Measurements from ENCODE around the gene ONECUT3.

Gene ONECUT3

DNA sequence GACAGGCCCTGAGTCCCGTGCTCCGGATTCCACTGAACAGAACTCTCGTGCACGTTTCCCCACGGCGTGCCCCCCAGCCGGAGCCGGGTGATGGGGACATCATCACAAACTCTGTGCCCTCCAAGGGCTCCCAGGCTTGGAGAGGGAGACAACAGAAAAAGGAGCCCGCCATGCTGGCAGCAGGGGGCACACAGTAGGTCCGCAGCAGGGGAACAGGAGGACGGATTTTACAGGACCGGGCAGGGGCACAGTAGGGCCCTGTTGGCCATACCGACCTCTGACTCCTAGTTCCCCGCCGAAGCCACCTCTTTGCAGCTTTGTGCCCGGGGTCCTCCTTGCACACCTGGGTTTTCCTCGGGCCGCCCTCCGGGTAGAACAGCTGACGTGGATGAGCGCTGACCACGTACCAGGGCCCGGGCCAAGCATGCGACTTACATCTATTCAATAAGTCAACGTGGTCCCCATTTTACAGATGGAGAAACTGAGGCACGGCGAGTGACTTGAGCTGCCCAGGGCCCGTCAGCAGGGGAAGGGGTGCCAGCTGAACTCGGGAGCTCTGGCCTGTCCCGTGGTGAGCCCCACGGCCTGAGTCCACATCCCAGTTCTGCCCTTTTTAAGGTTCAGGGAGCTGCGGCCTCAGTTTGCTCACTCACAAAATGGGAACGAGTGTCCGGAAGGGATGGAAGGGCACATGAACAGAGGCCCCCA is 10.2 kb upstream of the ONECUT3 start:
- DNase-seq: no peak

GRCh38 chr19:1744133-1744665 is 9.1 kb upstream of the ONECUT3 start:
- DNase-seq: no peak

- no peak for DNase-seq
These were observed 8.3 kb upstream of the ONECUT3 start for GRCh38 chr19:1744822-1745563.

- DNase-seq: no peak
These were observed 7.7 kb upstream of the ONECUT3 start for GRCh38 chr19:1745589-1746031.

DNA sequence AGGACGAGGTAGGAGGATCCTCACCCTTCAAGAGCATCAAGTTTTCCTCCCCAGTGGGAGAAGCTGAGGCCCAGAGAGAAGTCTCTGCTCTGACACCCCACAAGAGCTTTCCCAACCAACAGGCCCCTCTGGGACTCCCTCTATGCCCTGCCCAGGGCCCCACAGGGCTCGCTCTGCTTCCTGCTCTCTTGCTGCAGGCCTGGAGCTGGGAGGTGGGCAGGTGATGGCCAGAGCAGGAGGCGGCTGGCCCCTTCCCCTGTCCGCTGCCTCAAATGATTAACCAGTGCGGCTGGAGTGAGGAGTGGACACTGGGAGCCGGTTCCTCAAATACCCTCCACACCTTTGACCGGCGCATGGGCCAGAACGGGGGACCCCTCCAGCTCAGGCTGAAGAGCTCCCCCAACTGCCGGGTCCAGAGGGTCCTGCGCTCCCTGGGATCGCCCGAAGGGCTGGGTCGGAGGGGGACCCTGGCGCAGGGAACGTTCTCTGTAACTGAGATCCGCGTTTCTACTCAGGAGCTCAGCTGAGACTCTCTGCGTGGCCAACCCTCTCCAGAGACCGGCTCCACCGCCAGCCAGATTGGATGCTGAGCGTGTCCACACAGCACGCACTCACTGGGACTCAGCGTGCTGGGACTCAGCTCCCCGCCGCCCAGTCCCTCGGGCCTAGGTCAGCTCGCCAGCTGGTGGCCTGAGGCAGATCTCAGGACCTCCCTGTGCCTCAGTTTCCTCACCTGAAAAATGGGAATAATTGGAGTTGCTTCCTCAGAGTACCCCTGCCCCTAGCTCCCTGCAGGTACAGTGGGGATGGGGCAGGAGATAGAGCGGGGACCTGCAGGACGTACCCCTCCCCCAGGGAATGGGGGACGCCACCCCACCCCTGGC is 6.7 kb upstream of the ONECUT3 start:
- no peak for DNase-seq

- DNase-seq: no peak
These were observed 5.8 kb upstream of the ONECUT3 start for GRCh38 chr19:1747285-1748114.

DNA sequence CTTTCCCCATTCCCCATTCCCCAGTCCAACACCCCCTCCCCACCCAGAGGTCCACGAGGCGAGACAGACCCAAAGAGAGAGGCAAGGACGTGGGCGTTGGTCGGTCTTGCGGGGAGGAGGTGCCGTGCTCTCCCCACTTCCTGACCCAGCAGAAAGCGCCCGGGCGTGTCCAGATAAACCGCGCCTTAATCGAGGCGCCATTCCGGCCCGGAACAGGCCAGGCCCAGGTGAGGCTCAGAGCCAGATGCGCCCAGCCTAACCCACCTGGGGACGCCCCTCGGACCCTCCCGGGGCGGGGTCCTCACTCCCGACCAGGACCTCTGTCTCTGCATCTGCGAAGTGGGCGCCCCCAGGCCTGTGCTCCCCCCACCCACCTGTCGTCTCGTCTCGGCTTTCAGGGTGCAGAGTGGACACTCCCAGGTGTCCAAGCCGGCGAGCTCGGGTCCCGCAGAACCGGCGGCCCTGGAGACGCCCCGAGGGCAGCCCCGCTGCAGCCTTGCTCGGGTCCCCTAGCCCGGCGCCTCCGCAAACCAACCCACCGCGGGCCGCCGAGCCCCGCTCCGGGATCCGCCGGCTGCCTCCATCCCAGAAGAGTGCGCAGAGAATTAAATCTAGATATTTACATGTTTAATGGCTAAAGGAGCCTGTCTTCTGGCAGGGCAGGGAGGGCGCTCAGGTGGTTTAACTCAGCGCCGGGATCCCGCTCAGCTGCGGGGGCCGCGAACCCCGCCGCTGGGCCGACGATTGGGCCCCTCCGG is 5.0 kb upstream of the ONECUT3 start:
- DNase-seq: no peak

DNA sequence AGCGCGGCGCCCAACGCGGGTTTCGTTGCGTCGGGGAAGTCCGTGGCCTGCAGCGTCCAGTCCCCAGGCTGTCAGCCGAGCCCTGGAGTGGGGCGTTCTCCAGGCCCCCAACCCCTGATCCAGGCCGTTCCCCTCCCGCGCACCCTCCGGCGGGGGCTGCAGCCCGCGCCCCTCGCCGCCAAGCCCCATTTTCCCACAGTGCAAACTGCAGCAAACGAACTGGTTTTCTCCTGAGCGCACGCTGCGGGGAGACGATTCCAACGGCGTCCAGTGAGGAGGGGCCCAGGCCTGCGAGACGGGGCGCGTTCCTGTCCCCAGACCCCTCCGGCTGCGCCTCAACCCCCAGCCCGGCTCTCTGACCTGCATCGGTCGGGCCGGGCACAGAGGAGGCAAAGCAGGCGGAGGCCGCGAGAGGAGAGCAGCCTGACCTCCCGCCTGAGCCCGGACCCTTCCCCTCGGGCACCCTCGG is 4.4 kb upstream of the ONECUT3 start:
- DNase-seq: no peak

DNA sequence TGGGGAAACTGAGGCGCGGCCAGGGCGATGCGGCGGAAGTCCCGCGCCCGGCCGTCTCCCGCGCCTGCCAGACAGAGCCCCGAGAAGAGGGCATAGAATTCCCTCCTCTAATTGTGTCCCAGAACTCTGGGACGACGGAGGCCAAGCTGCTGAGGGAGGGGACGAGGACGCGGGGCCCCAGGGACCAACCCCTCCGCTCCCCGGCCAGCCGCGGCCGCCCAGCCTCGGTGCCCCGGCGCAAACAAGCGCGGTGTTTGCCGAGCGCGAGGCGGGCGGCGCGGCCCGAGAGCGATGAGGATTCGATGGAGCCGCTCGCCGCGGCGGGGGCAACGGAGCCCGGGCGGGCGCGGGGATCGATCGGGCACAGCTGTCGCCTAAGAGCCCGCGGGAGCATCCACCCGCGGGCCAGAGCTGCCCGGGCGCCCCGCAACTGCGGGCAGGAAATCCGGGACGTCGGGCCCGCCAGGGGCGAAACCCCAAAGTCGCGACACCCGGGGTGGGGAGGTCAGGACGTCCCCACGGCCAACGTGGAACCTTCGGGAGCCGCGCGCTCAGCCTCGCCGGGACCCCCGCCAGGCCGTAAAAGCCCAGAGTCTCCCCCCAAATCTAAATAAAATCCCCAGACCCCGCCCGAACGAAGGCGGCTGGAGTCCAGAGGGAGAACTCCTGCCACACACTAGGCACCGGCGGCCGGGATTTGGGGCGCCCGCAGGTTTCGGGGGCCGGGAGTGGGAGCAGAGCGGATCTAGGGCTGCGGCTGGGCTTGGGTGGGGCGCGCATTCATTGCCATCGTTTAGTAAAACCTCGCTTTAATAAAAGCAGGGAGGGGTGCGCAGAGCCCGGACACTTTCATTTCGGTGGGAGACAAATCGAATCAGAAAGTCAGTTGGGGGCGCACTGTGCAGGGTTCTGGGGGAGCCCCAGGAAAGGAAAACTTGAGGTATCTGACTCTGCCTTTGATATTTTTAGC is 3.6 kb upstream of the ONECUT3 start:
- no peak for DNase-seq

DNA sequence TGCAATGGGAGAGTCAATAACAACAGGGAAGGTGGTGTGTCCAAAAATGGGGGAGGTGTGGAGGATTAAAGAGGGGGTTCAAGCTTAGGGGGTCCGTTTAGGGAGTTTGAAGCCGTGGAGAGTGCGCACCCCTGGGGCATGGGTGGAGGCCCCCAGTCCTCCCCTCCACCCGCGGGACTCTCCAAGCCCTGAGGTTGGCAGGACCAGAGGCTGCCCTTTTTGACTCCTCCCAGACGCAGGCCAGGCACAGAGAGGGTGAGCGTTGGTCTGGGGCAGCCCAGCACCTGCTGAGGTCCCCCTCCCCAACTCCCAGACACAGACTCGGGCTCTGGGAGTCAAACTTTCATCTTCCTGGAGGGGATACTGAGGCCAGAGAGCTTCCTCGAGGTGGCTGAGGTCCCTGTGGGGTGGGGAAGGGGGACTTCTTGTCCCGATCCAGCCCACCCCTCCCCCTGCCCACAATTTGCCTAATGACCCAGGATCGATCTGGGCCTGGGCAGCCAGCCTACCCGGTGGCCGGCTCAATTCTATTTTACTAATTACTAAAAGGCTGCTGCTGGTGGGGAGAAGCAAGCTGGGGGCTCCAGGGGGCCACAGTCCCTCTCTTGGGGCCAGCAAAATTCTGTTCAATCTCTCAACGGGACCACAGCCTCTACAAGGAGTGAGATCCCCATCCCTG is 2.8 kb upstream of the ONECUT3 start:
- no peak for DNase-seq

DNA sequence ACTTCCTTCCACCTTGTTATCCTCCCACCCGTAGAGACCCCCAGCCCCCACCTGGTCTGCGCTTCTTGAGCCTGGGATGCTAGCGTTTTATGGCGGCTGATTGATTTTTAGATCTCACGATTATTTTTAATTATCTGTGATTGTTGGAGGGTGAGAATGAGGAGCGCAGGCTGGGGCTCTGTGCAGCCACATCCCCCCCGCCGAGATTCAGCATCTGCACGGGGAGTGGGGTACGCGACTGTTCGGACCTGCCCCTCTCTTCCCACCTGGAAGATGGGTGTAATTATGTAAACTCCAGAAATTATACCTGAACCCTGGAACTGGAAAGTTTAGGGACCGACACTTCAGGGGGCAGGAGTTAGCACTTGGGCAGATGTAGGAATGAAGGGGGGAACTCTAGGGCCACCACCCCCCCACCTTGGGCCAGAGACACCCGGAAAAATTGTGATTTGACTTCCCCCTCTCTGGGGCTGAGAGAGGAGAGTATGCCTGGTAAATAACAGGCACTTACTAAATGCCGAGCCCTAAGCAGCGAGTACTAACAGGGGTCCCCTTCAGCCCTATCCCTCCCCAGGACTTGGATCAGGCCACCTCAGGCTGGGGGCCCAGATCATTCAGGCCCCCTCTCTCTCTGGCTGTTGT is 1.8 kb upstream of the ONECUT3 start:
- no peak for DNase-seq

- no peak for DNase-seq
These were observed 1.1 kb upstream of the ONECUT3 start for GRCh38 chr19:1752009-1752756.

- no peak for DNase-seq
These were observed 821 bp downstream of the ONECUT3 start for GRCh38 chr19:1754018-1754635.

GRCh38 chr19:1754636-1755466 is 1.5 kb downstream of the ONECUT3 start:
- DNase-seq: no peak

DNA sequence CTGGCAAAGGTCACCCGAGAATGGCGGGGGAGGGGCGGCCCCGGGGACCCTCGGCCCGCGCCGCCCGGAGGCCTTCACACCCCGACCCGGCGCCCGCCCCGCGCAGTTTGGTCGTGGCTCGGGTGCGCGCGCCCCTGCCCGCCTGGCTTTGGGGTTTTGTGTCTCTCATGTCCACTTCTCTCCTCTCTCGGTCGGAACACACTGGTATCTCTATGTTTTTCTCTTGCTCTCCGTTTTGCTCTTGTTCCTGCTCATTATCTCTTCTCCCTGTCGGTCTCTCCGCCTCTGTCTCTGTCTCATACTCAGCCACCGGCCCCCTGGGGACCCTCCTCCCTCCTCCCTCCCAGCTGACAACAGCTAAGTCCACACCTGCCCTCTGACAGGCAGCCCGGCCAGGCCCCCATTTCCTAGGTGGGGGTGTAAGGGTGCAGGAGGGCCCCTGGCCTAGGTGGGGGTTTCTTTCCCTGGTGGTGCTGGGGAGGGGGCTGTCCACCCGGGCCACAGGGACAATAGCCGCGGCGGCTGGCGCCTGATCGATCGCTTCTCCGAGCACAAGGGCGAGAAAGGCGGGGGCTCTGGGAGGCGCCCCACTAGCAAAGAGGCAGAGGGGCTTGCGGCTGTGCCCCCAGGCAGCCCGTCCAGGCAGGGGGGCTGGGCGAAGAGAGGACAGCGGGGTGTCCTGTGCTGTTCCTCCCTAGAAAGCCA is 2.3 kb downstream of the ONECUT3 start:
- no peak for DNase-seq

- no peak for DNase-seq
These were observed 3.0 kb downstream of the ONECUT3 start for GRCh38 chr19:1756264-1756663.

Data from central memory CD4-positive, alpha-beta T cell (primary cell).